HepG2 (cell line): ENCODE data around the gene GINS2.

Source experiments
- ARNT ChIP-seq: fragments of 450-650 bp; IDR thresholded peaks from 2 replicates; pipeline ENCODE4 v1.6.1; 2017
- ATM ChIP-seq: fragments of 450-650 bp; IDR thresholded peaks from 2 replicates; pipeline ENCODE4 v1.7.1; 2017; ENCODE audit warnings: mild to moderate bottlenecking, borderline replicate concordance
- CREB1 ChIP-seq, 2 experiments: fragments of 450-650 bp in 1 of 2; IDR thresholded peaks; 2 replicates each; pipeline ENCODE4 v1.6.1; 2016 to 2017; ENCODE audit warnings: control low read depth in 1 of 2, mild to moderate bottlenecking in 1 of 2, missing compliant biosample characterization in 1 of 2, missing genetic modification characterization in 1 of 2
- KDM5B ChIP-seq: sonication (generic); formaldehyde crosslinking; IDR thresholded peaks from 2 replicates; pipeline ENCODE4 v1.4.0; 2020; ENCODE audit warnings: missing genetic modification reagents, mild to moderate bottlenecking, borderline replicate concordance
- NR2C2 ChIP-seq: sonication (generic); formaldehyde crosslinking; IDR thresholded peaks from 2 replicates; pipeline ENCODE4 v1.4.0; 2020; ENCODE audit warnings: missing genetic modification reagents, mild to moderate bottlenecking, moderate library complexity, borderline replicate concordance
- STAT5B ChIP-seq: sonication (generic); formaldehyde crosslinking; IDR thresholded peaks from 2 replicates; pipeline ENCODE4 v1.4.0; 2020; ENCODE audit warnings: missing genetic modification reagents
- ZNF558 ChIP-seq: sonication (generic); formaldehyde crosslinking; IDR thresholded peaks from 2 replicates; pipeline ENCODE4 v1.9.0; 2022; ENCODE audit warnings: mild to moderate bottlenecking, missing genetic modification reagents, borderline replicate concordance
- TF ChIP-seq, protein P1 (sequence below): sonication (generic); formaldehyde crosslinking; IDR thresholded peaks from 2 replicates; pipeline ENCODE4 v1.5.0; 2020; ENCODE audit warnings: mild to moderate bottlenecking, missing genetic modification reagents

GRCh38 chr16:85712801-85713200, 24.0 kb upstream of the GINS2 start:
- TF ChIP-seq ATM (no peak), NR2C2 (CRISPR knock-in tag) (no peak), ARNT (no peak), CREB1 (IDR thresholded peaks at IDR 0.05) (no peak), CREB1 (CRISPR knock-in tag; IDR thresholded peaks at IDR 0.05) (no peak), STAT5B (CRISPR knock-in tag) (no peak), KDM5B (CRISPR knock-in tag) (no peak), ZNF558 (CRISPR knock-in tag) (no peak)
- TF ChIP-seq, protein P1, sequence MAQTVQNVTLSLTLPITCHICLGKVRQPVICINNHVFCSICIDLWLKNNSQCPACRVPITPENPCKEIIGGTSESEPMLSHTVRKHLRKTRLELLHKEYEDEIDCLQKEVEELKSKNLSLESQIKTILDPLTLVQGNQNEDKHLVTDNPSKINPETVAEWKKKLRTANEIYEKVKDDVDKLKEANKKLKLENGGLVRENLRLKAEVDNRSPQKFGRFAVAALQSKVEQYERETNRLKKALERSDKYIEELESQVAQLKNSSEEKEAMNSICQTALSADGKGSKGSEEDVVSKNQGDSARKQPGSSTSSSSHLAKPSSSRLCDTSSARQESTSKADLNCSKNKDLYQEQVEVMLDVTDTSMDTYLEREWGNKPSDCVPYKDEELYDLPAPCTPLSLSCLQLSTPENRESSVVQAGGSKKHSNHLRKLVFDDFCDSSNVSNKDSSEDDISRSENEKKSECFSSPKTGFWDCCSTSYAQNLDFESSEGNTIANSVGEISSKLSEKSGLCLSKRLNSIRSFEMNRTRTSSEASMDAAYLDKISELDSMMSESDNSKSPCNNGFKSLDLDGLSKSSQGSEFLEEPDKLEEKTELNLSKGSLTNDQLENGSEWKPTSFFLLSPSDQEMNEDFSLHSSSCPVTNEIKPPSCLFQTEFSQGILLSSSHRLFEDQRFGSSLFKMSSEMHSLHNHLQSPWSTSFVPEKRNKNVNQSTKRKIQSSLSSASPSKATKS (CRISPR knock-in tag): no peak
